CD4-positive, alpha-beta T cell treated with Interleukin-17A for 4 hours (primary cell): ENCODE results near the gene HYI.
"Not testable (repeated sequence)": the region's sequence is repeated elsewhere in the genome, so short reads cannot be mapped to it uniquely, and the experiment has no call there.

Experiments used
- DNase-seq: peaks from one replicate; pipeline ENCODE4 v3.0.0-alpha.2; 2020; ENCODE audit warnings: mixed read lengths

HYI gene

GRCh38 chr1:43463479-43463878 lies 9.7 kb upstream of the HYI start:
- DNase-seq, result no peak

- DNase-seq, result no peak
Measured at GRCh38 chr1:43460988-43461693, 7.4 kb upstream of the HYI start.

GRCh38 chr1:43458379-43458778 lies 4.6 kb upstream of the HYI start:
- not testable (repeated sequence) for DNase-seq

- DNase-seq, result no peak
Measured at GRCh38 chr1:43455213-43455889, 1.6 kb upstream of the HYI start.

GRCh38 chr1:43454270-43455011 lies 710 bp upstream of the HYI start:
- DNase-seq, result peak; percentile 63

GRCh38 chr1:43452789-43453441 lies 816 bp downstream of the HYI start:
- no peak for DNase-seq

GRCh38 chr1:43451701-43452532 lies 1.8 kb downstream of the HYI start:
- no peak for DNase-seq

- no peak for DNase-seq
Measured at GRCh38 chr1:43451157-43451591, 2.6 kb downstream of the HYI start.

- DNase-seq, result no peak
Measured at GRCh38 chr1:43450251-43450941, 3.3 kb downstream of the HYI start.

- DNase-seq, result no peak
Measured at GRCh38 chr1:43449708-43450069, 4.0 kb downstream of the HYI start.

GRCh38 chr1:43448955-43449707 lies 4.6 kb downstream of the HYI start:
- no peak for DNase-seq

- DNase-seq, result no peak
Measured at GRCh38 chr1:43447891-43448708, 5.6 kb downstream of the HYI start.

GRCh38 chr1:43446881-43447835 lies 6.6 kb downstream of the HYI start:
- DNase-seq, result no peak

- no peak for DNase-seq
Measured at GRCh38 chr1:43446388-43446740, 7.4 kb downstream of the HYI start.

- DNase-seq, result no peak
Measured at GRCh38 chr1:43445606-43446387, 7.9 kb downstream of the HYI start.

GRCh38 chr1:43444836-43445235 lies 8.9 kb downstream of the HYI start:
- no peak for DNase-seq

- no peak for DNase-seq
Measured at GRCh38 chr1:43444151-43444828, 9.4 kb downstream of the HYI start.
